ENCODE results near the gene TJP1.

DNA sequence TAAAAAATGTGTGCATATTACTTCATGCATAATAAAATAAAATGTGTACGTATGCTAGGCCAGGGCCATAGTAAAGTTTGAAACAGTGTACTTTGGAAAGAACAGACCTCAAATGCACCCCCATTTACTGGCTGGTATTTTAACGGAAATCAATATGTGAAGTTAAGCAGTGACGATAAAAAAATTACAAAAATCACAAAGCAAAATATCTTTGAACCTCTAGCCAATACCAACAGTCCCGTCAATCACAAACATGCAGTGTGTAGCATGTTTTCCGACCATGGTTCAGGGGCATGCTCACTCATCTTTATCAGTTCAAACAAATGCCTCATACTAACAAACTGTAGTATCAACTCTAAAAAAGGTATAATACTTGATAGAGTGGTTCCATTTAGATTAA is 121.1 kb downstream of the TJP1 start:
- TF ChIP-seq RXRA (IDR thresholded peaks at IDR 0.05; ENCODE audit: insufficient read depth, low read depth, low read length) (no peak), JUND (IDR thresholded peaks at IDR 0.05; ENCODE audit: low read length) (no peak), CHD2 (IDR thresholded peaks at IDR 0.05; ENCODE audit: low read length) (no peak), MAFK (IDR thresholded peaks at IDR 0.05; ENCODE audit: low read depth, low read length) (no peak), BRCA1 (IDR thresholded peaks at IDR 0.05; ENCODE audit: low read depth, low read length) (no peak), GABPA (IDR thresholded peaks at IDR 0.05; ENCODE audit: borderline replicate concordance, insufficient read depth, low read length) (no peak), TAF1 (IDR thresholded peaks at IDR 0.05; ENCODE audit: low read depth, low read length) (no peak)
- TF ChIP-seq, protein P1, sequence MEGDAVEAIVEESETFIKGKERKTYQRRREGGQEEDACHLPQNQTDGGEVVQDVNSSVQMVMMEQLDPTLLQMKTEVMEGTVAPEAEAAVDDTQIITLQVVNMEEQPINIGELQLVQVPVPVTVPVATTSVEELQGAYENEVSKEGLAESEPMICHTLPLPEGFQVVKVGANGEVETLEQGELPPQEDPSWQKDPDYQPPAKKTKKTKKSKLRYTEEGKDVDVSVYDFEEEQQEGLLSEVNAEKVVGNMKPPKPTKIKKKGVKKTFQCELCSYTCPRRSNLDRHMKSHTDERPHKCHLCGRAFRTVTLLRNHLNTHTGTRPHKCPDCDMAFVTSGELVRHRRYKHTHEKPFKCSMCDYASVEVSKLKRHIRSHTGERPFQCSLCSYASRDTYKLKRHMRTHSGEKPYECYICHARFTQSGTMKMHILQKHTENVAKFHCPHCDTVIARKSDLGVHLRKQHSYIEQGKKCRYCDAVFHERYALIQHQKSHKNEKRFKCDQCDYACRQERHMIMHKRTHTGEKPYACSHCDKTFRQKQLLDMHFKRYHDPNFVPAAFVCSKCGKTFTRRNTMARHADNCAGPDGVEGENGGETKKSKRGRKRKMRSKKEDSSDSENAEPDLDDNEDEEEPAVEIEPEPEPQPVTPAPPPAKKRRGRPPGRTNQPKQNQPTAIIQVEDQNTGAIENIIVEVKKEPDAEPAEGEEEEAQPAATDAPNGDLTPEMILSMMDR (IDR thresholded peaks at IDR 0.05; ENCODE audit: control extremely low read depth in 1 of 3, insufficient read depth in 1 of 3, low read depth in 1 of 3, low read length in 3 of 3): no peak
- TF ChIP-seq, protein P2, sequence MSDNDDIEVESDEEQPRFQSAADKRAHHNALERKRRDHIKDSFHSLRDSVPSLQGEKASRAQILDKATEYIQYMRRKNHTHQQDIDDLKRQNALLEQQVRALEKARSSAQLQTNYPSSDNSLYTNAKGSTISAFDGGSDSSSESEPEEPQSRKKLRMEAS (IDR thresholded peaks at IDR 0.05): no peak
- TF ChIP-seq, protein P3, sequence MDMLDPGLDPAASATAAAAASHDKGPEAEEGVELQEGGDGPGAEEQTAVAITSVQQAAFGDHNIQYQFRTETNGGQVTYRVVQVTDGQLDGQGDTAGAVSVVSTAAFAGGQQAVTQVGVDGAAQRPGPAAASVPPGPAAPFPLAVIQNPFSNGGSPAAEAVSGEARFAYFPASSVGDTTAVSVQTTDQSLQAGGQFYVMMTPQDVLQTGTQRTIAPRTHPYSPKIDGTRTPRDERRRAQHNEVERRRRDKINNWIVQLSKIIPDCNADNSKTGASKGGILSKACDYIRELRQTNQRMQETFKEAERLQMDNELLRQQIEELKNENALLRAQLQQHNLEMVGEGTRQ (IDR thresholded peaks at IDR 0.05; ENCODE audit: low read length): no peak
